PC-9 (cell line): ENCODE results near the gene WNT8A.

Experiments
- CTCF ChIP-seq: fragments of 200-600 bp; sonication (generic); conservative IDR thresholded peaks from 2 replicates; pipeline ENCODE4 v1.6.1; 2017; ENCODE audit warnings: mixed run types, antibody characterized with exemption, mild to moderate bottlenecking, moderate library complexity
- EZH2 ChIP-seq: fragments of 200-600 bp; sonication (generic); IDR thresholded peaks from 2 replicates; pipeline ENCODE4 v1.8.0; 2017; ENCODE audit warnings: antibody characterized with exemption, low read depth

- TF ChIP-seq CTCF (no peak), EZH2 (no peak)
Observed at GRCh38 chr5:138132543-138132942, 48.7 kb downstream of the WNT8A start.
